ENCODE measurements around the gene CYP21A2. TPM values are rescaled to one million over a fixed set of nuclear protein-coding genes. Genes with fewer than 3 reads are reported as not detected.

Gene CYP21A2
- total RNA-seq, 4 donors from 2014 or later, result 0.57 TPM; not detected in 3

DNA sequence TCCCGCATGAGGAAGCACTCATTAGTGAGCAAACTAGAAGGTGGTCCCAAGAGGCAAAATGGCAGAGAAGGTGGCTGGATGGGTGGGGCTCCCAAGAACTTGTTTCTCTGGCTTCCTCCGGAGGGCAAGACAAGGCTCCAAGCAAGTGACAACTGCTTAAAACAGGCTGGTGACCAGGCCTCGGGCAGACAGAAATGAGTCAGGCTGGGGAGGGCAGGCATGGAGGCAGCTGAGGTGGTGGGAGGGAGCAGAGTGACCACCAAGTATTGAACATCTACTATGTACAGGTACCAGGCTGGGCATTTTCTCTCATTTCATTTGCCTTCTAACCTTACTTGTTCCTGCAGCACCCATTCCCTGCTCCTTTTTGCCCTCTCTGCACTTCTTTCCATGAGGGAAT lies 37.6 kb downstream of the CYP21A2 start:
- TF ChIP-seq, protein P1, sequence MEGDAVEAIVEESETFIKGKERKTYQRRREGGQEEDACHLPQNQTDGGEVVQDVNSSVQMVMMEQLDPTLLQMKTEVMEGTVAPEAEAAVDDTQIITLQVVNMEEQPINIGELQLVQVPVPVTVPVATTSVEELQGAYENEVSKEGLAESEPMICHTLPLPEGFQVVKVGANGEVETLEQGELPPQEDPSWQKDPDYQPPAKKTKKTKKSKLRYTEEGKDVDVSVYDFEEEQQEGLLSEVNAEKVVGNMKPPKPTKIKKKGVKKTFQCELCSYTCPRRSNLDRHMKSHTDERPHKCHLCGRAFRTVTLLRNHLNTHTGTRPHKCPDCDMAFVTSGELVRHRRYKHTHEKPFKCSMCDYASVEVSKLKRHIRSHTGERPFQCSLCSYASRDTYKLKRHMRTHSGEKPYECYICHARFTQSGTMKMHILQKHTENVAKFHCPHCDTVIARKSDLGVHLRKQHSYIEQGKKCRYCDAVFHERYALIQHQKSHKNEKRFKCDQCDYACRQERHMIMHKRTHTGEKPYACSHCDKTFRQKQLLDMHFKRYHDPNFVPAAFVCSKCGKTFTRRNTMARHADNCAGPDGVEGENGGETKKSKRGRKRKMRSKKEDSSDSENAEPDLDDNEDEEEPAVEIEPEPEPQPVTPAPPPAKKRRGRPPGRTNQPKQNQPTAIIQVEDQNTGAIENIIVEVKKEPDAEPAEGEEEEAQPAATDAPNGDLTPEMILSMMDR (IDR thresholded peaks at IDR 0.05; ENCODE audit: low read depth), result no peak

DNA sequence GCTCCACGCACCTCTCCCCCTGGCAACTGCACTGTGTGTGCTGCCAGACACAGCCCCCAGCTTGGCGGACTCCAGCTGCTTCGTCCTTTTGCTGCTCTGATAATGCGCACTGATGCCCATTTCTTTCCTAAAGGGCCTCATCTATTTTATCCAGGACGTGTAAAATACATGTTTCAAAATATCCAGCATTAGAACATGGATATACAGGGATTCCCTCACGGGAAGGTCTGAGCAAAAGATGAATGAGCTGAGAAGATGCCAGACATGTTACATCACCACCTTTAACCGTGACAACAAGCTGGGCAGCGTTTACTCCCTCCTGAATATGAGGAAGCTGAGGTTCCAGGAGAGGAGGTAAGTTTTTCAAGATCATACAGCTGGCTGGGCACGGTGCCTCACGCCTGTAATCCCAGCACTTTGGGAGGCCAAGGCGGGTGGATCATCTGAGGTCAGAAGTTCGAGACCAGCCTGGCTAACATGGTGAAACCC lies 38.1 kb downstream of the CYP21A2 start:
- TF ChIP-seq, protein P1 (IDR thresholded peaks at IDR 0.05; ENCODE audit: low read depth), result no peak

DNA sequence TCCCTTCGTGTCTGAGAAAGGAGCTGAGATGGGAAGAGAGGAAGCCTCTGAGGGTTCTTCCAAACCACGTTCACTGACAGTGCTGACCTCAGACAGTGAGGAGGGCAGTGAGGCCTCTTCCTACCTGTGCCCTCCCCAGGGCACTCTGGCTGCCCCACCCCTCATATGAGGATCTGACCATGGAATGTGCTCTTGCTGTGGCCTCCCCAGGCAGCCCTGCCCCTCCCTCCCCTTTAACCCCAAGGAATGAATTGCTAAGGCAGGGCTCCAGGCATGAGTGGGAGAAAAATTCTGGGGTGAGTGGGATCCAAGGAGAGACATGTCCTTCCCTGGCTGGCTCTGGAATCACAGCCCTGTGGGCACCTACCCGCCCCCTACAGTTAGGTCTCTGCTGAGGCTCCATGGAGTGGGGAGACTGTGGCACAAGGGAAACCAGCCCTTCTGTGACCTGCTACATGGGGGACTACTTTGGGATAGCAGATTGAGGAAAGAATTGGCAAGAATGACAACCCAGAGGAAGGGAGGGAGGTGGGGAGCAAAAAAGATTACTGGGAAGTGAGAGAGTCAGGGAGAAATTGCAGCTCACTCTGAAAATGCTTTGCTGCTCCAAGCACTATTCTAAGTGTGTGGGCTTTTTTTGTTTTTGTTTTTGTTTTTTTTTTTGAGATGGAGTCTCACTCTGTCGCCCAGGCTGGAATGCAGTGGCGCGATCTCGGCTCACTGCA lies 41.5 kb downstream of the CYP21A2 start:
- TF ChIP-seq, protein P1 (IDR thresholded peaks at IDR 0.05; ENCODE audit: low read depth), result no peak

DNA sequence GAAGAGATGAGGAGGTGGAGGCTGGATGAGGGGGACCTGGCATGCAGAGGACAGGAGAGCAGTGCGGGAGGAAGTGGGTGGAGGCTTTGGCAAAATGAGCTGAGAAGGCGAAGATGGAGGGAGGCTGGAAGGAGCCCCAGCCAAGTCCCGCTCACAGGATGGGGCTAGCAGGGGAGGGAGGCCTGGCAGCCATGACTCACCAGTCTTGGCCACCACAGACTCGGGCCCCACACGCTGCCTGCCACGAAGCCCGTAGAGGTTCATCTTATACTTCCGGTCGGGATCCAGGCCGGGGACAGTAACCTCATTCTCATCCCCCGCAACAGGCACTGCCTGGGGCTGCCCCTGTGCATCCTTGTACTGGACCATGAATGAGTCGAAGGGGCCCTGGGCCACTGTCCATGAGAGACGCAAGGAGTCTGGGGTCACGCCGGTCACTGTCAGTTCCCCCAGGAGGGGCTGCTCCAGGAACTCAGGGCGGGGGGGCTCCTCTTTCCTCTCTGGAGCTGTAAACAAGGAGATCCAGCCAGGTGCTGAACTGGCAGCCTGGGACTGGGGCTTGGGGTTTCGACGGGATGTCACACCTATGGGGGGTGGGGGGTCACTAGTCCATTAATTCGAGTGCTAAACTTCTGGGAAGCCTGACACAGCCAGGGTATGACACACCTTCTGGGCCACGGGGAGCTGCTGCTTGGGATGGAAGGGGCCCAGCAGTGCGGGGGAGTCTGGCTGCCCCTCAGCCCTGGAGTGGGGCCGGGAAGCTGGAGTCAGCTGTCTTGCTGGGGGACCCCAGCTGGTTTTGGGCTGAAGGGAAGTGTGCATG lies 43.2 kb downstream of the CYP21A2 start:
- TF ChIP-seq, protein P1 (IDR thresholded peaks at IDR 0.05; ENCODE audit: low read depth), result no peak

DNA sequence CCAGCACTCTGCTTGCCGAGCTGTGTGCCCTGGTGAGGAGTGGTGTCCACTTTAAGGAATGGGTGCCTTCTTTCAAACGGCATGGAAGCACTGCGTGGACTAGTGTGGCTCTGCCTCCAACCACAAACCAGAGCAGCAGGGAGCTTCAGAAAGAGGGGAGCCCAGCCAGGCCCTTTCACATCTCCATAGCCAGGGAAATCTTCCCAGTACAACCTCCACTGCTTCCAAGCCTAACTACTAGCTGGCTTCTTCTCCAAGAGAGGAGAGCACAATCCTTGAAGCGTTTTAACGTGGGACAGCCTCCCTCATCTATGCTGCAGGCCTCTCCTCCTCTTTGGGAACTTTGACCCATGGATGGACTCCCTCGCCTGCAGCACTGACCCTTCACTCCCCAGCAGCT lies 44.3 kb downstream of the CYP21A2 start:
- TF ChIP-seq, protein P1 (IDR thresholded peaks at IDR 0.05; ENCODE audit: low read depth), result no peak

DNA sequence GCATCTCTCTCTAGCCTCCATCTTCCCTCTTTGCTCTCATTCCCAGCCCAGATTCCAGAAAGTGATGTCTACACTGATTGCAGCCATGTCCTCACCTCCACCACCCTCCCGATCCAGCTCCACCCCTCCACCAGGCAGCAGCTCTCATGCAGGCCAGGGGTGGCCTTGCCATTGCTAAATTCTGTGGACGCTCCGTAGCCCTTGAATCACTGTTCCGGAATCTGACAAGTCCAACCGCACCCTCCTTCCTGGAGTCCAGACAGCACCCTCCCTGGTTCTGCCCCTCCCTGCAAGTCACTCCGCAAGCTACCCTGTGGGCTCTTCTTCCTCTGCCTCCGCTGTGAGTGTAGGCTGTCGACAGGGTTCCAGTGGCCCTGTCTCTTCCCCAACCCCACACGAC lies 44.7 kb downstream of the CYP21A2 start:
- TF ChIP-seq, protein P1 (IDR thresholded peaks at IDR 0.05; ENCODE audit: low read depth), result no peak

Measured in subcutaneous adipose tissue (tissue), 4 donors.